Suprapubic skin (tissue), 4 donors: Measurements from ENCODE around the gene PGAP1. TPM values are rescaled to one million over a fixed set of nuclear protein-coding genes. Genes with fewer than 3 reads are reported as not detected.

ENCODE experiments used
- DNase-seq, 2 donors: peaks; one replicate each; pipeline ENCODE4 v3.0.0-alpha.2; 2019; ENCODE audit warnings: low spot score in 2 of 2
- H3K27ac ChIP-seq: fragments of 200-600 bp; sonication (generic); one replicate; pipeline ENCODE4 v1.5.1; 2019
- H3K27me3 ChIP-seq: fragments of 200-600 bp; sonication (generic); one replicate; pipeline ENCODE4 v1.5.1; 2019
- H3K36me3 ChIP-seq: fragments of 200-600 bp; sonication (generic); one replicate; pipeline ENCODE4 v1.5.1; 2019
- H3K4me1 ChIP-seq: fragments of 200-600 bp; sonication (generic); one replicate; pipeline ENCODE4 v1.5.1; 2019
- H3K4me3 ChIP-seq: fragments of 200-600 bp; sonication (generic); one replicate; pipeline ENCODE4 v1.5.1; 2019; ENCODE audit warnings: mild to moderate bottlenecking
- H3K9me3 ChIP-seq: fragments of 200-600 bp; sonication (generic); one replicate; pipeline ENCODE4 v1.5.1; 2019
- CTCF ChIP-seq, 2 donors: fragments of 200-600 bp in 1 of 2; fragments of 450-650 bp in 1 of 2; sonication (generic) in 1 of 2; IDR thresholded peaks; one replicate each; pipeline ENCODE4 v1.5.1; 2016 to 2019; ENCODE audit warnings: antibody characterized with exemption in 2 of 2, mild to moderate bottlenecking in 1 of 2, moderate library complexity in 1 of 2
- EP300 ChIP-seq: sonication (generic); formaldehyde crosslinking; IDR thresholded peaks from one replicate; pipeline ENCODE4 v1.6.1; 2017; ENCODE audit warnings: antibody characterized with exemption
- POLR2A ChIP-seq, 2 donors: fragments of 450-650 bp; IDR thresholded peaks; one replicate each; pipeline ENCODE4 v1.6.1; 2017; ENCODE audit warnings: antibody characterized with exemption in 2 of 2, mild to moderate bottlenecking in 2 of 2, moderate library complexity in 2 of 2
- POLR2AphosphoS5 ChIP-seq, 3 donors: sonication (generic); formaldehyde crosslinking; IDR thresholded peaks; one replicate each; pipeline ENCODE4 v1.6.1; 2017; ENCODE audit warnings: antibody characterized with exemption in 3 of 3
- WGBS: methylation state at CpG from one replicate; pipeline ENCODE4 v1.1.5; 2018; 5-methylcytosine and 5-hydroxymethylcytosine counted together
- total RNA-seq, 4 donors: library from RNA; depleted of rRNA; stranded (reverse); fragments of >200 nt; gene quantifications; one replicate each; pipeline ENCODE4 v1.1.0, GENCODE V29; 2016

PGAP1 gene
- total RNA-seq, 4 donors from 2014 or later, result 16.8 to 84.2 (median 32.2) TPM

GRCh38 chr2:196952936-196953335 is 26.4 kb upstream of the PGAP1 start:
- DNase-seq, result no peak
- Histone ChIP-seq H3K27me3 (no peaks in the 10 kb centered on the region), H3K36me3 (no peaks in the 10 kb centered on the region), H3K27ac (no peak overlapping the region), H3K9me3 (no peaks in the 10 kb centered on the region), H3K4me1 (peaks cover 4% of the 10 kb centered on the region), H3K4me3 (no peak overlapping the region)
- WGBS, result 67% methylated on average over 2 of the region's 2 CpGs
- TF ChIP-seq CTCF (IDR thresholded peaks at IDR 0.05), result no peak
- no peak for TF ChIP-seq POLR2A (IDR thresholded peaks at IDR 0.05)
- TF ChIP-seq EP300, result no peak
- no peak for TF ChIP-seq POLR2AphosphoS5 (IDR thresholded peaks at IDR 0.05)

GRCh38 chr2:196951973-196952372 is 25.5 kb upstream of the PGAP1 start:
- DNase-seq, result no peak
- H3K27ac ChIP-seq, result no peak overlapping the region
- no peaks in the 10 kb centered on the region for H3K9me3 ChIP-seq
- H3K4me3 ChIP-seq, result no peak overlapping the region
- TF ChIP-seq POLR2AphosphoS5 (IDR thresholded peaks at IDR 0.05) (no peak), CTCF (IDR thresholded peaks at IDR 0.05) (no peak), EP300 (no peak), POLR2A (IDR thresholded peaks at IDR 0.05) (no peak)
- peaks cover 4% of the 10 kb centered on the region for H3K4me1 ChIP-seq
- H3K27me3 ChIP-seq, result no peaks in the 10 kb centered on the region
- WGBS, result 49% methylated on average over 2 of the region's 2 CpGs
- no peaks in the 10 kb centered on the region for H3K36me3 ChIP-seq

- Histone ChIP-seq H3K27ac (no peak overlapping the region), H3K4me3 (no peak overlapping the region), H3K27me3 (no peaks in the 10 kb centered on the region), H3K4me1 (no peaks in the 10 kb centered on the region), H3K9me3 (no peaks in the 10 kb centered on the region), H3K36me3 (no peaks in the 10 kb centered on the region)
- TF ChIP-seq POLR2A (IDR thresholded peaks at IDR 0.05) (no peak), POLR2AphosphoS5 (IDR thresholded peaks at IDR 0.05) (no peak), CTCF (IDR thresholded peaks at IDR 0.05) (no peak), EP300 (no peak)
- 63% methylated on average over 4 of the region's 5 CpGs for WGBS
- no peak for DNase-seq
Observed at GRCh38 chr2:196949116-196949515, 22.6 kb upstream of the PGAP1 start.

- H3K27ac ChIP-seq, result no peak overlapping the region
- H3K9me3 ChIP-seq, result no peaks in the 10 kb centered on the region
- 60% methylated on average over 4 of the region's 4 CpGs for WGBS
Observed at GRCh38 chr2:196944570-196944969, 18.1 kb upstream of the PGAP1 start.

GRCh38 chr2:196941398-196942078 is 15.0 kb upstream of the PGAP1 start:
- no peaks in the 10 kb centered on the region for H3K27me3 ChIP-seq

More at GRCh38 chr2:196944570-196944969, 18.1 kb upstream of the PGAP1 start:
- TF ChIP-seq CTCF (IDR thresholded peaks at IDR 0.05) (no peak), POLR2A (IDR thresholded peaks at IDR 0.05) (no peak), EP300 (no peak), POLR2AphosphoS5 (IDR thresholded peaks at IDR 0.05) (no peak)
- DNase-seq, result no peak
- H3K27me3 ChIP-seq, result no peaks in the 10 kb centered on the region
- no peak overlapping the region for H3K4me3 ChIP-seq
- no peaks in the 10 kb centered on the region for H3K4me1 ChIP-seq
- no peaks in the 10 kb centered on the region for H3K36me3 ChIP-seq

More at GRCh38 chr2:196941398-196942078, 15.0 kb upstream of the PGAP1 start:
- no peaks in the 10 kb centered on the region for H3K4me1 ChIP-seq
- DNase-seq, result no peak
- no peak overlapping the region for H3K27ac ChIP-seq
- no peak overlapping the region for H3K4me3 ChIP-seq
- 80% methylated on average over 4 of the region's 4 CpGs for WGBS
- H3K36me3 ChIP-seq, result no peaks in the 10 kb centered on the region
- TF ChIP-seq POLR2A (IDR thresholded peaks at IDR 0.05) (no peak), CTCF (IDR thresholded peaks at IDR 0.05) (no peak), EP300 (no peak), POLR2AphosphoS5 (IDR thresholded peaks at IDR 0.05) (no peak)
- no peaks in the 10 kb centered on the region for H3K9me3 ChIP-seq
